OCI-LY7 (cell line): Measurements from ENCODE around the gene MAP4K2. TPM values are rescaled to one million over a fixed set of nuclear protein-coding genes. Genes with fewer than 3 reads are reported as not detected.
A peak's percentile ranks its signal among the peaks of the same experiment; 100 is the strongest.

Source experiments
- BruUV-seq: library from RNA; stranded (reverse); fragments of 400-500 nt; replicated peaks from 2 replicates; lab custom pipeline; 2021; lab: Mats Ljungman, UMichigan
- CTCF ChIA-PET: fragments of 300-600 bp; sonication (Branson Sonifier 250); formaldehyde crosslinking; loops from one replicate; lab custom pipeline; 2022; ENCODE audit warnings: antibody characterized with exemption; ENCODE audit not compliant: unreplicated experiment; lab: Charles Lee
- POLR2A ChIA-PET: fragments of 300-600 bp; sonication (Branson Sonifier 250); formaldehyde crosslinking; loops from one replicate; lab custom pipeline; 2022; ENCODE audit warnings: antibody characterized with exemption; lab: Charles Lee
- DNase-seq: peaks from one replicate; pipeline ENCODE4 v3.0.0-alpha.2; 2015; ENCODE audit warnings: low spot score
- H2AFZ ChIP-seq: fragments of 200-600 bp; sonication (generic), shearing (Covaris generic); 2 replicates; pipeline ENCODE4 v1.6.1; 2014; ENCODE audit warnings: mild to moderate bottlenecking, antibody characterized with exemption, low read length, moderate library complexity
- H3K27ac ChIP-seq: fragments of 200-600 bp; sonication (generic); 2 replicates; pipeline ENCODE4 v1.5.1; 2014; ENCODE audit warnings: mixed run types, low read depth, mild to moderate bottlenecking, moderate library complexity, low read length, inconsistent platforms; ENCODE audit not compliant: poor library complexity, severe bottlenecking
- H3K36me3 ChIP-seq: fragments of 200-600 bp; sonication (generic); 2 replicates; pipeline ENCODE4 v1.6.1; 2014; ENCODE audit warnings: mild to moderate bottlenecking, antibody characterized with exemption, low read length, moderate library complexity, mixed read lengths; ENCODE audit not compliant: insufficient read depth
- H3K4me1 ChIP-seq: fragments of 200-600 bp; sonication (generic); 2 replicates; pipeline ENCODE4 v1.5.1; 2014; ENCODE audit warnings: mild to moderate bottlenecking, low read length; ENCODE audit not compliant: insufficient read depth, poor library complexity, severe bottlenecking
- H3K4me2 ChIP-seq: fragments of 200-600 bp; sonication (generic); 2 replicates; pipeline ENCODE4 v1.6.1; 2014; ENCODE audit warnings: mild to moderate bottlenecking, low read length
- H3K4me3 ChIP-seq: fragments of 200-600 bp; sonication (generic); 2 replicates; pipeline ENCODE4 v1.5.1; 2014; ENCODE audit warnings: mild to moderate bottlenecking, low read depth, low read length; ENCODE audit not compliant: poor library complexity, severe bottlenecking
- H3K79me2 ChIP-seq: fragments of 200-600 bp; sonication (generic); 2 replicates; pipeline ENCODE4 v1.6.1; 2016; ENCODE audit warnings: low read depth, mild to moderate bottlenecking, low read length, moderate library complexity, mixed read lengths; ENCODE audit not compliant: insufficient read depth
- H3K9me2 ChIP-seq: fragments of 200-600 bp; sonication (generic); 2 replicates; pipeline ENCODE4 v1.6.1; 2016; ENCODE audit warnings: mild to moderate bottlenecking, low read length, mixed read lengths; ENCODE audit not compliant: insufficient read depth
- H3K9me3 ChIP-seq: fragments of 200-600 bp; sonication (generic); 2 replicates; pipeline ENCODE4 v1.6.1; 2014; ENCODE audit warnings: mild to moderate bottlenecking, mixed run types, low read length, mixed read lengths
- H4K20me1 ChIP-seq: fragments of 200-600 bp; sonication (generic); 2 replicates; pipeline ENCODE4 v1.6.1; 2014; ENCODE audit warnings: mild to moderate bottlenecking, antibody characterized with exemption, low read length, moderate library complexity, mixed read lengths; ENCODE audit not compliant: insufficient read depth
- CTCF ChIP-seq: fragments of 200-600 bp; sonication (generic); conservative IDR thresholded peaks from 2 replicates; pipeline ENCODE4 v1.5.1; 2014; ENCODE audit warnings: mild to moderate bottlenecking, antibody characterized with exemption, low read length, moderate library complexity, mixed read lengths
- EZH2phosphoT487 ChIP-seq: fragments of 200-600 bp; sonication (generic); IDR thresholded peaks from 2 replicates; pipeline ENCODE4 v1.6.1; 2018; ENCODE audit warnings: low read depth, borderline replicate concordance, mild to moderate bottlenecking, mixed run types, antibody characterized with exemption, low read length, moderate library complexity, mixed read lengths
- intact Hi-C: fragments of 100-400 bp; cut with micrococcal nuclease; formaldehyde crosslinking; loops from one replicate; pipeline ENCODE4 v1.10.0; 2022; ENCODE audit not compliant: unreplicated experiment
- total RNA-seq, 2 experiments: library from RNA; depleted of rRNA in 1 of 2; stranded (reverse); fragments of >200 nt in 1 of 2; shearing (Covaris generic) in 1 of 2; gene quantifications; 2 replicates each; pipeline ENCODE4 v1.2.3, GENCODE V29; 2014 to 2022

The MAP4K2 gene
- total RNA-seq, 2 experiments from 2014 or later: 110 to 115 TPM

- DNase-seq: peak; percentile 34
- Histone ChIP-seq H3K9me2 (no peaks in the 10 kb centered on the region), H2AFZ (peak overlapping the region; percentile 61; the same call in 1 of the 2 replicates), H4K20me1 (no peaks in the 10 kb centered on the region), H3K4me2 (peak overlapping the region; percentile 97), H3K9me3 (no peaks in the 10 kb centered on the region), H3K36me3 (peaks cover 35% of the 10 kb centered on the region; the same call in 1 of the 2 replicates), H3K4me1 (peaks cover 34% of the 10 kb centered on the region), H3K4me3 (peak overlapping the region; percentile 96), H3K27ac (peak overlapping the region; percentile 55), H3K79me2 (peaks cover 16% of the 10 kb centered on the region)
- ChIA-PET POLR2A (interaction anchor here (0.7 to 2.4 kb wide), 3 partner anchors 9 to 1648 kb away, joined by 3 to 14 read pairs (median 4); no protein-coding TSS in a partner anchor), CTCF (interaction anchor here (0.6 to 0.7 kb wide), 2 partner anchors 34 to 204 kb away, joined by 3 to 5 read pairs; partner anchors contain the start of gene ARL2)
- TSS peak; percentile 75 for BruUV-seq
- intact Hi-C loops: no loop called here
- TF ChIP-seq CTCF (no peak), EZH2phosphoT487 (no peak)
These were observed 6.8 kb upstream of the MAP4K2 start for GRCh38 chr11:64809781-64810241.

GRCh38 chr11:64805481-64805880, 2.5 kb upstream of the MAP4K2 start:
- ChIA-PET CTCF (no interaction called here), POLR2A (no interaction called here)
- H3K79me2 ChIP-seq: peaks cover 34% of the 10 kb centered on the region

More at GRCh38 chr11:64805481-64805880, 2.5 kb upstream of the MAP4K2 start:
- Histone ChIP-seq H3K4me3 (no peak overlapping the region), H3K36me3 (peaks cover 58% of the 10 kb centered on the region), H2AFZ (no peak overlapping the region), H3K9me3 (no peaks in the 10 kb centered on the region), H3K27ac (no peak overlapping the region), H3K9me2 (no peaks in the 10 kb centered on the region), H3K4me2 (no peak overlapping the region), H4K20me1 (no peaks in the 10 kb centered on the region), H3K4me1 (peaks cover 45% of the 10 kb centered on the region)
- intact Hi-C loops: no loop called here
- no peak for TF ChIP-seq EZH2phosphoT487
- TF ChIP-seq CTCF: no peak
- no TSS peak for BruUV-seq
- no peak for DNase-seq
